ENCODE results near the gene WDSUB1.

WDSUB1 gene

GRCh38 chr2:159298967-159299366, 12.5 kb upstream of the WDSUB1 start:
- no peak for TF ChIP-seq CTCF (conservative IDR thresholded peaks at IDR 0.05; ENCODE audit: low read depth, low read length)
- DNase-seq (ENCODE audit: low read depth), result no peak
- H3K4me3 ChIP-seq (ENCODE audit: low read depth, low read length), result no peak overlapping the region

GRCh38 chr2:159297042-159297707, 10.7 kb upstream of the WDSUB1 start:
- DNase-seq (ENCODE audit: low read depth), result no peak
- no peak for TF ChIP-seq CTCF (conservative IDR thresholded peaks at IDR 0.05; ENCODE audit: low read depth, low read length)
- no peak overlapping the region for H3K4me3 ChIP-seq (ENCODE audit: low read depth, low read length)

- no peak overlapping the region for H3K4me3 ChIP-seq (ENCODE audit: low read depth, low read length)
- no peak for TF ChIP-seq CTCF (conservative IDR thresholded peaks at IDR 0.05; ENCODE audit: low read depth, low read length)
- no peak for DNase-seq (ENCODE audit: low read depth)
Measured at GRCh38 chr2:159292157-159292556, 5.7 kb upstream of the WDSUB1 start.

- DNase-seq (ENCODE audit: low read depth), result peak; percentile 97
- peak; percentile 51 for TF ChIP-seq CTCF (conservative IDR thresholded peaks at IDR 0.05; ENCODE audit: low read depth, low read length)
- no peak overlapping the region for H3K4me3 ChIP-seq (ENCODE audit: low read depth, low read length)
Measured at GRCh38 chr2:159290289-159290907, 3.9 kb upstream of the WDSUB1 start.

- no peak for DNase-seq (ENCODE audit: low read depth)
- H3K4me3 ChIP-seq (ENCODE audit: low read depth, low read length), result no peak overlapping the region
- TF ChIP-seq CTCF (conservative IDR thresholded peaks at IDR 0.05; ENCODE audit: low read depth, low read length), result no peak
Measured at GRCh38 chr2:159287733-159288132, 1.2 kb upstream of the WDSUB1 start.

GRCh38 chr2:159286709-159287441, 372 bp upstream of the WDSUB1 start:
- no peak for TF ChIP-seq CTCF (conservative IDR thresholded peaks at IDR 0.05; ENCODE audit: low read depth, low read length)
- peak; percentile 96 for DNase-seq (ENCODE audit: low read depth)
- peak overlapping the region; percentile 89 for H3K4me3 ChIP-seq (ENCODE audit: low read depth, low read length)

Data from choroid plexus epithelial cell (primary cell).